Smooth muscle cell of the brain vasculature (primary cell): ENCODE measurements around the gene PSRC1.

Source experiments
- DNase-seq: peaks from one replicate; pipeline ENCODE4 v3.0.0-alpha.2; 2012; ENCODE audit warnings: low read depth, low spot score

Gene PSRC1

GRCh38 chr1:109258481-109259466 is 24.2 kb downstream of the PSRC1 start:
- DNase-seq = no peak

- no peak for DNase-seq
These were observed 25.1 kb downstream of the PSRC1 start for GRCh38 chr1:109257682-109258421.

- no peak for DNase-seq
These were observed 25.8 kb downstream of the PSRC1 start for GRCh38 chr1:109256971-109257681.

- no peak for DNase-seq
These were observed 26.9 kb downstream of the PSRC1 start for GRCh38 chr1:109256085-109256484.

GRCh38 chr1:109255678-109256077 is 27.3 kb downstream of the PSRC1 start:
- DNase-seq = no peak

- no peak for DNase-seq
These were observed 27.8 kb downstream of the PSRC1 start for GRCh38 chr1:109255097-109255651.

GRCh38 chr1:109254621-109255096 is 28.3 kb downstream of the PSRC1 start:
- no peak for DNase-seq

GRCh38 chr1:109253803-109254620 is 28.9 kb downstream of the PSRC1 start:
- DNase-seq = no peak

GRCh38 chr1:109252893-109253802 is 29.8 kb downstream of the PSRC1 start:
- no peak for DNase-seq

GRCh38 chr1:109252167-109252892 is 30.6 kb downstream of the PSRC1 start:
- DNase-seq = no peak

GRCh38 chr1:109251277-109252166 is 31.4 kb downstream of the PSRC1 start:
- DNase-seq = no peak

- DNase-seq = no peak
These were observed 32.3 kb downstream of the PSRC1 start for GRCh38 chr1:109250454-109251276.

- no peak for DNase-seq
These were observed 33.1 kb downstream of the PSRC1 start for GRCh38 chr1:109249654-109250401.

- no peak for DNase-seq
These were observed 33.9 kb downstream of the PSRC1 start, which contains the start of gene CELSR2 for GRCh38 chr1:109248797-109249629. CELSR2 (plus strand) TSS chr1:109249539; CDS start chr1:109250080, 541 bp downstream.

GRCh38 chr1:109248444-109248796 is 34.5 kb downstream of the PSRC1 start:
- no peak for DNase-seq
